Fibroblast of lung (primary cell): Measurements from ENCODE around the gene TCF12.

Experiments
- CTCF ChIP-seq, 2 donors: IDR thresholded peaks in 1 of 2; conservative IDR thresholded peaks in 1 of 2; 1 replicate in 1 of 2; 2 replicates in 1 of 2; pipeline ENCODE4 v1.5.1; 2011 to 2012; ENCODE audit warnings: low read length in 2 of 2, control low read depth in 1 of 2, inconsistent platforms in 1 of 2, low read depth in 1 of 2, mild to moderate bottlenecking in 1 of 2
- EZH2 ChIP-seq: IDR thresholded peaks from 2 replicates; pipeline ENCODE4 v1.5.1; 2012; ENCODE audit warnings: low read length, control low read depth, mild to moderate bottlenecking; ENCODE audit errors: missing control alignments

GRCh38 chr15:57298843-57299550, 380.6 kb downstream of the TCF12 start:
- TF ChIP-seq CTCF (conservative IDR thresholded peaks at IDR 0.05 in 1 of 2, IDR thresholded peaks at IDR 0.05 in 1 of 2; ENCODE audit: low read depth in 1 of 2, low read length in 2 of 2) = no peak
- TF ChIP-seq EZH2 = no peak
